ENCODE data around the gene HARBI1.
A peak's percentile ranks its signal among the peaks of the same experiment; 100 is the strongest.
"Not testable (repeated sequence)": the region's sequence is repeated elsewhere in the genome, so short reads cannot be mapped to it uniquely, and the experiment has no call there.

The HARBI1 gene

GRCh38 chr11:46594785-46595184 is 22.2 kb downstream of the HARBI1 start:
- DNase-seq, result no peak

GRCh38 chr11:46594374-46594700 is 22.7 kb downstream of the HARBI1 start:
- no peak for DNase-seq

DNA sequence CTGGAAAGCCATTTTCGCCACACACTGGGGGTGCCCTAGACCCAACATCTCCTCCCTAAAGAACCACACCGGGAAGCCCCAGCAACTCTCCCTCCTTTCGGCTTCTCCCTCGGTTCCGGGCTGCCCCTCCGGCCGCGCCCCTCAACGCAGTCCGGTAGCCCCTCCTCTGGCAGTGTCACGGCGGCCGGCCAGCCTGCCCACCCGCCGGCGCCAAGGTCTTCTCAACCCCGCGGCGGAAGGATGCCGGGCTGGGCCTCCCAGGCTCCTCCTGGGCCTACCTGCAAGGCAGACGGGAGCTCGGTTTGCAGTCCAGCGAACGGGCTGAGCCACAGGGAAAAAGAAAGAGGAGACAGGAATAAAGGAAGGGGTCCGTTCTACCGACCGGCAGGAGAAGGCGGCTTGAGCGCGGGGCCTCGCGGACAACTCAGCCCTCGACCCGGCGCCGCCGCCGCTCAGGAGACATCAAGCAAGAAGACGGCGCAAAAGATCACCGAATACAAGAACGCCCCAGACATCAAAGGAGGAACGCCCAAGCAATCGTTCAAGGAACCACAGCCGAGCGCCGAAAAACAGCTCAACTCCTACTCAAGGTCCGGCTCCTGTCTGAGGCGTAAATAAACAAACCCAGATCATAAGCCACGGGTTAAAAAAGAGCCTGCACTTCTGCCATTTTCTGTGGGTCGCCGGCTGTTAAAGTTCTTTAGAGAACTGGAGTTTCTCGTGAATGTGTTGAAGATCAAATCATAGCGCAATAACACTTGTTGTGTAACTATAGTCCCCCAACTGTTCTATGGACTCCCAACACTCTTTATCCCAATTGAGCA is 23.3 kb downstream of the HARBI1 start, which contains the start of gene AMBRA1:
TSS of gene AMBRA1 (minus strand) at position 474 of the 824 bp plus-strand sequence. CDS start 45,643 bp downstream, outside the sequence.
- DNase-seq, result peak; percentile 41 to 89 (median 61)

DNA sequence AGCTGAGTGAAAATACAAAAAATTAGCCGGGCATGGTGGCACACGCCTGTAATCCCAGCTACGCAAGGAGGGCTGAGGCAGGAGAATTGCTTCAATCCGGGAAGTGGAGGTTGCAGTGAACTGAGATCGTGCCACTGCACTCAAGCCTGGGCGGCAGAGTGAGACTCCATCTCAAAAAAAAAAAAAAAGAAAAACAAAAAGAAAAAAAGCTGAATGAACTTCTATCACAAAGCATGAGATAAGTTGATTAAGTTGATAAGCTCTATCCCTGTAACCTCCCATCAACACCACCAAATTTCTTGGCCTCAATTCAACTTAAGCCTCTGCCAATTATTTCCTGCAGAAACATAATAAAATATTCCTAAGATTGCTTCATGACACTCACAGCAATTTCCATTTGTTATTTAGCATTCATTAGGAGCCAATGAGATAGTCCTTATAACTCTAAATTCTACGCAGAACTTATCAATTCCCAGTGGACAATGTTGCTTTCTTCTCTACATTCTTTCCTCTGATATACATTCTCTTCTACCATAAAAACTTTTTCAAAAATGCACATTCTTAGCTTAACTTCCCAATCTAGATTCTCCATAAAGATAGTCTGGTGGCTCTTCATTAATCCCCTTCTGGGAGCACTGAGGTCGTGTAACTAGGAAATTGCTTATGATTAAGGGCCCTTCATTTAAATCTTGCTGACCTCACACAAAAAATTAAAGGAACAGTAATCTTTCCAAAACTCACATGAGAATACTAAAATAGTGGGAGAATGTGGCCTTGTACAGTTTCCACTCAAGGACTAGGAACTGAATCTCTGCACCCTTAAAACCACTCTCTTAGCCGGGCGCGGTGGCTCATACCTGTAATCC is 26.1 kb downstream of the HARBI1 start:
- DNase-seq, result no peak

DNA sequence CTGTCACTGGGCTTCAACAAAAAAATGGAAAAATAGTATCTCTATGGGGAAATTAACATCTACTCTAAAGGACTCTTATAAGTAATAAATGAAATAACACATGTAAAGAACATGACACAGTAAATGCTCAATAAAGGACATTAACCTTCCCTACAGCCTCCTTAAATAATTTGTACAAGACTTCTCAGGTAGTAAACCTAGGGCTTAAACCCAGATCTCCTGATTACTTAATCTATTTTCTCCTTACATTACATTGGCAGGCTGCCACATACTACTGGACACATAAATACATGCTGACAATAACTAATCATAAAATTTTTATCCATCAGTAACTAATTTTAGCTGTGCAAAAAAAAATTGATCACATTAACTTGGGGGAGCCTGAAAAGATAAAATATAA is 28.1 kb downstream of the HARBI1 start:
- DNase-seq, result no peak

DNA sequence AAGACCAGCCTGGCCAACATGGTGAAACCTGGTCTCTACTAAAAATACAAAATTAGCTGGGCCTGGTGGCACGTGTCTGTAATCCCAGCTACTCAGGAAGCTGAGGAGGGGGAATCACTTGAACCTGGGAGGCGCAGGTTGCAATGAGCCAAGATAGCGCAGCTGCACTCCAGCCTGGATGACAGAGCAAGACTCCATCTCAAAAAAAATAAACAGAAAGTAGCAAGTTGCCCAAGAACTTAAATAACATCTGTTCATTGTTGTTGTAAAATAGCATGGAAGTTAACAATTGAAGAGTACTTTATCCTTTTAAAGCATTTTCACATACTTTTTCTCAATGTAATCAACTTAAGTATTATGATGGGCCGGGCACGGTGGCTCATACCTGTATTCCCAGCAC is 28.9 kb downstream of the HARBI1 start:
- DNase-seq, result no peak

DNA sequence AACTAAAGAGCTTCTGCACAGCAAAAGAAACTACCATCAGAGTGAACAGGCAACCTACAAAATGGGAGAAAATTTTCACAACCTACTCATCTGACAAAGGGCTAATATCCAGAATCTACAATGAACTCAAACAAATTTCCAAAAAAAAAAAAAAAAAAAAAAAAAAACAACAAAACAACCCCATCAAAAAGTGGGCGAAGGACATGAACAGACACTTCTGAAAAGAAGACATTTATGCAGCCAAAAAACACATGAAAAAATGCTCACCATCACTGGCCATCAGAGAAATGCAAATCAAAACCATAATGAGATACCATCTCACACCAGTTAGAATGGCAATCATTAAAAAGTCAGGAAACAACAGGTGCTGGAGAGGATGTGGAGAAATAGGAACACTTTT is 33.5 kb downstream of the HARBI1 start:
- DNase-seq, result not testable (repeated sequence)

- DNase-seq, result no peak
Observed at GRCh38 chr11:46582588-46582987, 34.4 kb downstream of the HARBI1 start.

DNA sequence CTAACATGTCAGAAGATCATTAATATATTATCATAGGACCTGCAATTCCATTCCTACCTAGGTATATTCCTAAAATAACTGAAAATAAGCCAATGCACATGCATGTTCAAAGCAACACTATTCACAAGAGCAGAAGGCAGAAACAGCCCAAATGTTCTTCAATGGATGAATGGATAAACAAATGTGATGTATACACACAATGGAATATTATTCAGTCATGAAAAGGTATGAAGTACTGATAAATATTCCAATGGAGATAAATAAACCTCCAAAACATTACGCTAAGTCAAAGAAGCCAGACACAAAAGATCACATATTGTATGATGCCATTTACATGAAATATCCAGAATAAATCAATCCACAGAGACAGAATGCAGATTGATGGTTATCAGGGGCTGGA is 40.0 kb downstream of the HARBI1 start:
- no peak for DNase-seq

GRCh38 chr11:46574656-46575055 is 42.4 kb downstream of the HARBI1 start:
- DNase-seq, result no peak

DNA sequence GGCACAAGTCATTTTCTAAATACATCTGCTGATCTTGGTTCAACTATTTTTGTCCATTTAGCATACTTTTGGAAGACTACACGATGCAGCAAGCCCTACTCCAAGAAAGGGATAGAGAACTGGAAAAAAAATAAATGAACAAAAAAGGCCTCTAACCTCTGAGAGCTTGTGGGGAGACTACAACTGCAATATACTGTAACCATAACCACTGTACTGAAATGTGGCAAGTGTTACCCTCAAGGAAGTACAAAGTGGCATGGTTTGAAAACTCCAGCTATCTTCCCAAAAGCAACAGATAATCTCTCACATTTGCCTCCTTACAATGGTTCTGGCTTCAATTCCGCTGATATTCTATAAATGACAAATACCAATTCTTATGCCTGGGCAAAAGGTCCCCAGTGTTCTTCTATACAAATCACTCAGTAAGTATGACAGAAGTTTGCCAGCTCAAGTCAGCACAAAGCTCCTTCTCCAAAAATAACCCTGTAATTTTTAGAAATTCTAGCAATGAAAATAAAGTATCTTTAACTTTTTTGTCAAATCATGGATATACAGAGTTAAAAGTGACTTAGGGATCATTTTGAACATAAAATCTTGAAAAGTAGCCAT is 46.1 kb downstream of the HARBI1 start:
- no peak for DNase-seq

DNA sequence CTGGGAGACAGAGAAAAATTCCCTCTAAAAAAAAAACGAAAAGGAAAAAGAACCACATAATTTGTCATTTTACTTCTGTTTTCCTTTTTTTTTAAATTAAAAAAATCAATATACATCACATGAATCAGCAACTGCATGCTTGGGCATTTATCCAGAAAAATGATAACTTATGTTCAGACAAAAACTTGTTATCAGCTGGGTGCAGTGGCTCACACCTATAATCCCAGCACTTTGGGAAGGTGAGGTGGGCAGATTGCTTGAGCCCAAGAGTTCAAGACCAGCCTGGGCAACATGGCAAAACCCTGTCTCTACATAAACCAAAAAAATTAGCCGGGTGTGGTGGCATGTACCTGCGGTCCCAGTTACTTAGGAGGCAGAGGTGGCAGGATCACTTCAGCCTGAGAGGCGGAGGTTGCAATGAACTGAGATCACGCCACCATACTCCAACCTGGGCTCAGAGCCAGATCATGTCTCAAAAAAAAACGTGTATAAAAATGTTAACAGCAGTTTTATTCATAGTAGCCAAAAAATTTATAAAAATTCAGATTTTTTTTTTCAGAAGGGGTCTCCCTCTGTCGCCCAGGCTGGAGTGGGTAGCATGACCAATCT is 51.7 kb downstream of the HARBI1 start:
- DNase-seq, result no peak

GRCh38 chr11:46564459-46564858 is 52.6 kb downstream of the HARBI1 start:
- peak in 1 of 5 donors; percentile 7 for DNase-seq

GRCh38 chr11:46562527-46562926 is 54.5 kb downstream of the HARBI1 start:
- no peak for DNase-seq

DNA sequence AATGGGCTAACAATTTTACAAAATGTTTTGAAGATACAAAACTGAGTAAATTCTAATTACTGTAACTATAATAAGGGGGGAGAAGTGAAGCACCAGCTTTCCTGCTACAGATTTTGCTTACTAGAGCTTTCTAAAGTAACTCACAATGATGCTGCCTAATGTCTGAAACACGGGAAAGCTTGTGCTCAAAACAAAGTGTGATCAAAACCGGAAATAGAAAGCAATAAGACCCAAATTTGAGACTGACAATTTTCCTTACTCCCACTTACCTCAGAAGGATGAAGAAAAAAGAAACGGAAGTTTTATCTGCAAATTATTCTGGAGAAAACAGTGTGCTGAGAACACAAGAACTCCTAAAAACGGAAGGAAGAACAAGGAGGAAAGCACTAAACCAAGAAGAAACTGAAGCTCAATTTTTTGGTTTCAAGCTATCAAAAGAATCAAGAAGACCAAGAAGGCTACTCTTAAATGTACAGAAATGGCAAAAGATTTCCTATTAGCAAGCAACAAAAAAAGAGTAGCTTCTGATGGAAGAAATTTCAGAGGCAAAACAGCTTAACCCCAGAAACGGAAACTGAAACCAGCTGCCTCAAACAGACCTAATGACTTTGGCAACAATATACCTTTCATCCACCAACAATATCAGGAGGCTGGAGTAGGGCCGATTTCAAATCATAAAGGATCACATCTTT is 56.6 kb downstream of the HARBI1 start:
- DNase-seq, result peak in 2 of 5 donors; percentile 12 to 57

- DNase-seq, result no peak
Observed at GRCh38 chr11:46559815-46560214, 57.2 kb downstream of the HARBI1 start.

- no peak for DNase-seq
Observed at GRCh38 chr11:46557684-46558151, 59.3 kb downstream of the HARBI1 start.

DNA sequence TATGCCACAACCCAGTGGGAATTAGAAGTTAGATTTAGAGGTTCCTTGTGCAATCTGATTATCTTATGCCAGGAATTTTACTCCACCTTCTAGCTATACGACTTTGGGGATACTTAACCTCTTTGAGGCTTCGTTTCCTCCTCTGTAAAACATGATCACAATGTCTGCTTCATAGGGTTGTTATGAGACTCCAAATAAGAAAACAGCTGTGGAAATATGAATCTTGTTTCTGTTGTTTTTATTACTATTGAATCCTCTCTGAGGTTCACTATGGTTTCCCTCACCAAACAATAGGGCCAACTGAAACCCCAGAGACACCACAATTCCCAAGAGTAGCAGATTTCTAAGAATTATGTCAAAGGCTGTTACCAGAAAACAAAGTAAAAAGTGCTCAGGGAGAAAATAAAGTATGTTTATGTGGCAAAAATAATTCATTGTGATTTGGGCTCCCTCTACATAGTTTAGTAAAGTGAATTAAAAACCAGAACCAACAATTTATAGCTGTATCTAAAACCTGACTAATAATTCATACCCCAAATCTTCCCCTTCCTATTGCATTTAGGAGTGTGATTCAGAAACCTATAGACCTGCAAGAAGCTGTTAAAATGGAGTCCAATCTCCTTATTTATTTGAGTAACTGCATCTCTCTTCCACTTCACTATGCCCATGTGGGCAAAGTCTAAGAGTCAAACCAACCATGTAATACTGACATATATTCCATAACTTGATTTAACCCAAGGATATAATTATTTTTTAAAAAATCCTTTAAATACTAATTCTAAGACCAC is 61.6 kb downstream of the HARBI1 start:
- peak in 1 of 5 donors; percentile 51 for DNase-seq

DNA sequence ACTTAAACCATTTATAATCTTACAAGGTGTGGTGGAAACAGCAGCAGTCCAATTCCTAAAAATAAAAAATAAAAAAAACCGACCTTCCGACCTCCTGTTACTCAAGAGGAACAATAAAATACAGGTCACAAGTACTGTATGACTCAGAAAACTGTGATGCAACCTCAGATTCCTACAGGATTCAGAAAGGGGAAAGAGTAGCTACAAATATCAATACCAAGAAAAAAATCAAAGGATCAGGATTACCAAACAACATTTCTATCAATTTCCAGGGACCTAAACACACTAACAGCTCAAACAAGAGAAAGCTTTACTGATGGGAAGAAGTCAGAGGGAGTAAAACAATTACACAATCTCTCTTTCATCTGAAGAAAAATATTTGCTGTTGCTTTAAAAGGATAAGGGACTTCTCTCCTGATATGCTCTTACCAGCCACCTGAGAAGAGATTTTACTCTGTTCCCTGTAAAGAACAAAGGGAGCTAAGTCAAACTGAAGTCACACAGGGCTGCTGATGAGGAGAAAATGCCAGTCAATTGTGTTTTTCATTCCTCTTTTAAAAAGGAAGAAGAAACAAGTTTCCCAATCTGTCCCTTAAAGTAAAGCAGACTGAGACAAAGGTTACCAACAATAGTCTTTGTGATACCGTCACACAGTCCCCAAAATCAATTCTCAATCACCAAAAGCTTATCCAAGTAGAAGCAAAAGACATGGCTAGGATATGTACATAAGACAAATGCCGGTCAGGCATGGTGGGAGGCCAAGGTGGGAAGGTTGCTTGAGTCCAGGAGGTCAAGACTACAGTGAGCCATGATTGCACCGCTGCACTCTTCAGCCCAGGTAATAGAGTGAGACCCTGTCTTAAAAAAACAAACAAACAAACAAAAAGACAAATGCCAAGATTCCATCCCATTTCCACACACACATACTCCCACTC is 62.5 kb downstream of the HARBI1 start:
- no peak for DNase-seq

GRCh38 chr11:46553814-46554212 is 63.2 kb downstream of the HARBI1 start:
- DNase-seq, result no peak

Data from T-helper 1 cell (primary cell).